IPS DF 6.9 (cell line): ENCODE results near the gene SAPCD1.

Experiments used
- DNase-seq: peaks from one replicate; pipeline ENCODE4 v3.0.0-alpha.2; 2013; ENCODE audit warnings: low read depth, low spot score
- H3K27ac ChIP-seq: one replicate; pipeline ENCODE4 v1.5.1; 2013; ENCODE audit warnings: low read length, control low read depth
- H3K27me3 ChIP-seq: 2 replicates; pipeline ENCODE4 v1.6.1; 2013; ENCODE audit warnings: mild to moderate bottlenecking, low read length; ENCODE audit not compliant: control insufficient read depth, insufficient read depth
- H3K36me3 ChIP-seq: 2 replicates; pipeline ENCODE4 v1.6.1; 2013; ENCODE audit warnings: low read length; ENCODE audit not compliant: control insufficient read depth, insufficient read depth
- H3K4me1 ChIP-seq: 2 replicates; pipeline ENCODE4 v1.6.1; 2013; ENCODE audit warnings: low read length; ENCODE audit not compliant: control insufficient read depth, insufficient read depth
- H3K4me3 ChIP-seq: 2 replicates; pipeline ENCODE4 v1.5.1; 2013; ENCODE audit warnings: mild to moderate bottlenecking, low read length
- H3K9me3 ChIP-seq: 2 replicates; pipeline ENCODE4 v1.6.1; 2013; ENCODE audit warnings: low read length, inconsistent platforms; ENCODE audit not compliant: control insufficient read depth, insufficient read depth
- WGBS: extraction: QIAGEN DNeasy Blood & Tissue Kit; methylation state at CpG from one replicate; pipeline ENCODE4 v1.1.7; 2013; ENCODE audit warnings: mixed read lengths, missing lambda C conversion rate; ENCODE audit not compliant: insufficient read length, insufficient coverage; 5-methylcytosine and 5-hydroxymethylcytosine counted together

The SAPCD1 gene

DNA sequence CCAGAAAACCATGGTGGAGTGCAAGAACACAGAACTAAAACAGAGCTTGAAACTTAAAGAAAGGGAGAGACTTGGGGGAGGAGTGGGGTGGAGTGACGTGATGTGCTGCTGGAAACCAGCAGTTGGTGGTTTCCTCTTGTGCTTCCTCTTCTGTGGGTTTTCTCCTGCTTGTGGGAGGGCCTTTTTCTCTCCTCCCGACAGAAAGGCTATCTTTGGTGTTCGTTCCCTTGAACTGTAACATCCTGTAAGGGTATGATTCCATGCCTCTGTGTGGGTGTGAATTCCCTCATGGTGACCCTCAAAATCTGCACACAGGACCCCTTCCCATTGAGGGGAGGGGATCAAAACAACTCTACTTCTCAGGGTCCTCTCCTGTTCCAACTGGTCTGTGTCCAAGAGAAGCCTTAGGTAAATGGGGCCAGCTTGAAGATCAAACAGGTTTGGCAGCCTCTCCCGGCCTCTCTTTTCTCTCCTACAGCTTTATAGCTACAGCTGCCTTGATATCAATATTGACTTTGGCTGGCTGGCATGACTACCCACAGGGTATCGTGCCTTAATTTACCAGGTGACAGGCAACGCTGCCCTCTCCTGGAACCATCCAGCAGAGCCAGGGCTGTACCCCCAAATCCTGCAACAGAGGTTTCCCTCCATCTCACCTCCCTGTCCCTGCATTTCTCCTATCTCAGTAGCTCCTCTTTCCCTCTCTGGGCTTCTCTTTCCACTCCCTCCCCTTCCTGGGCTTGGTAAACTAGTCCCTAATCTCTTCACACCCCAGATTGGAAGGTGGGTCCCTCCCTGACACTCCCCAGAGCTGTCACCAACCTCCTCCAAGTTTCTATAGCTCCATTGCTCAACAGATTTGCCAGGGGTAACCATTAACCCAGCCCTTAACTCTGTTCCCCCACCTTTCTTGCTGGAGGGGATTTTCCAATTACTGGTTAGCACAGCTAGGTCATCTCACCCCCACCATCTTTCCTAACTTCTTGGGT, 24.2 kb upstream of the SAPCD1 start:
- no peaks in the 10 kb centered on the region for H3K9me3 ChIP-seq
- no peak overlapping the region for H3K27ac ChIP-seq
- peaks cover 8% of the 10 kb centered on the region; the same call in 1 of the 2 replicates for H3K36me3 ChIP-seq
- peaks cover 15% of the 10 kb centered on the region for H3K4me1 ChIP-seq
- WGBS, result no CpG with 5 or more reads among the region's 6 CpGs
- no peak overlapping the region for H3K4me3 ChIP-seq
- H3K27me3 ChIP-seq, result no peaks in the 10 kb centered on the region
- no peak for DNase-seq

DNA sequence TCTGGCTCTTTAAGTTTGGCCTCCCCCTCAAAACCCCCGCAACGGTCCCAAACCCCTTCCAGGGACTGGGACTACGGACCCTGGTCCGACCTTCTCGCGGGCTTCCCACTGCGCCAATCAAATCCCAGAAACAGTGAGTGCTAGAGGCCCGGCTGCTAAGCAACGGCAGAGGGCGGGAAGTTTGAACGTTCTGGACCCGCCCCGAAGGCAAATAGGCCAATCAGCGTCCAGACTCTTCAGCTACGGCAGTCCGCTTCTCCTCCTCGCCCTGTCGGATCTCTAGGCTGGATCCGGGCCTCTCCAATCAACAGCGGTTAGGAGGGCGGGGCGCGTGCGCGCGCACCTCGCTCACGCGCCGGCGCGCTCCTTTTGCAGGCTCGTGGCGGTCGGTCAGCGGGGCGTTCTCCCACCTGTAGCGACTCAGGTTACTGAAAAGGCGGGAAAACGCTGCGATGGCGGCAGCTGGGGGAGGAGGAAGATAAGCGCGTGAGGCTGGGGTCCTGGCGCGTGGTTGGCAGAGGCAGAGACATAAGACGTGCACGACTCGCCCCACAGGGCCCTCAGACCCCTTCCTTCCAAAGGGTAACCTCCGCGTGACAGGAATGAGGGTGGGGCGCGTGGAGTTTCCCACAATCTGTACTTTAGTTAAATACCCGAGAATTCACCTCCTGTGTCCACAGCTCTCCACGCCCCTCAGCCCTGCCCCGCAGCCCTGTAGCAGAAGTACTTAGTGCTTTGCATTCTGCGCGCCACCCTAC, 22.6 kb upstream of the SAPCD1 start, which contains the start of gene MSH5:
TSS of gene MSH5 (plus strand) at position 367 of the 758 bp plus-strand sequence. CDS start 462 bp downstream, outside the sequence.
- peak; percentile 98 for DNase-seq
- peaks cover 12% of the 10 kb centered on the region; the same call in 1 of the 2 replicates for H3K4me1 ChIP-seq
- no CpG with 5 or more reads among the region's 58 CpGs for WGBS
- H3K9me3 ChIP-seq, result no peaks in the 10 kb centered on the region
- no peaks in the 10 kb centered on the region for H3K27me3 ChIP-seq
- peak within 1 kb of the TSS; percentile 35; the same call in 1 of the 2 replicates for H3K4me3 ChIP-seq
- no peak within 1 kb of the TSS for H3K27ac ChIP-seq
- no peaks in the 10 kb centered on the region for H3K36me3 ChIP-seq

DNA sequence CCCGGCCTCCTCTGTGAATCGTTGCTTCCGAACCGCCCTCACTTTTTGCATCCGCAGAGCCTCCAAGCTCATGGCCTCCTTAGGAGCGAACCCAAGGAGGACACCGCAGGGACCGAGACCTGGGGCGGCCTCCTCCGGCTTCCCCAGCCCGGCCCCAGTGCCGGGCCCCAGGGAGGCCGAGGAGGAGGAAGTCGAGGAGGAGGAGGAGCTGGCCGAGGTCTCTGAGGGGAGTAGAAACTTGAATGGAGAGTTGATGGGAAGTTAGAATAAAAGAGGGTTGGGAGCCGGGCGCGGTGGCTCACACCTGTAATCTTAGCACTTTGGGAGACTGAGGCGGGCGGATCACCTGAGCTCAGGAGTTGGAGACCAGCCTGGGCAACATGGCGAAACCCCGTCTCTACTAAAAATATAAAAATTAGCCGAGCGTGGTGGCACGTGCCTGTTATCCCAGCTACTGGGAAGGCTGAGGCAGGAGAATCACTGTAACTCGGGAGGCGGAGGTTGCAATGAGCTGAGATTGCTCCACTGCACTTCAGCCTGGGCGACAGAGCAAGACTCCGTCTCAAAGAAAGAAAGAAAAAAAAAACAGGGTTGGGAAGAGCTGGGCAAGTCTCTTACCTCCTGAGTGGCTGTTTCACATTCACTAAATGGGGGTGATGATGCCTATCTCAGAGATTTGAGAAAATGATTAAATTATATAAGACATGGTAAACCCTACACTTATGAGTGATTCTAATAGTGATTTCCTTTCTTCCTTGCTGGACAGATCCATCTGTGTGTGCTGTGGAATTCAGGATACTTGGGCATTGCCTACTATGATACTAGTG, 21.8 kb upstream of the SAPCD1 start:
- H3K4me1 ChIP-seq, result peaks cover 12% of the 10 kb centered on the region; the same call in 1 of the 2 replicates
- H3K27ac ChIP-seq, result no peak overlapping the region
- WGBS, result no CpG with 5 or more reads among the region's 29 CpGs
- no peaks in the 10 kb centered on the region for H3K36me3 ChIP-seq
- no peaks in the 10 kb centered on the region for H3K9me3 ChIP-seq
- no peaks in the 10 kb centered on the region for H3K27me3 ChIP-seq
- peak overlapping the region; percentile 35; the same call in 1 of the 2 replicates for H3K4me3 ChIP-seq
- DNase-seq, result no peak

DNA sequence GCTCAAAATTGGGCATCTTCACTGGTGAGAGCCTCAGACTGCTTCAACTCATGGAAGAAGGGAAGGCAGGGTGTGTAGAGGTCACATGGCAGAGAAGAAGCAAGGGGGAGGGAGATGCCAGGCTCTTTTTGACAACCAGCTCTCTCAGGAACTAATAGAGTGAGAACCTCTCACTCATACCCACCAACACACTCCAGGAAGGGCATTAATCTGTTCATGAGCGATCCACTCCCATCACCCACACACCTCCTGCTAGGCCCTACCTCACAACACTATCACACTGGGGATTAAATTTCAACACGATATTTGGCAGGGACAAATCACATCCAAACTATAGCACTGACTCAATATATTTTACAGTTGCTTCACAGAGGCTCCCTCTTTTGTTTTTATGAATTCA, 20.6 kb upstream of the SAPCD1 start:
- WGBS, result no CpG with 5 or more reads among the region's 2 CpGs
- Histone ChIP-seq H3K4me3 (no peak overlapping the region), H3K36me3 (no peaks in the 10 kb centered on the region), H3K9me3 (no peaks in the 10 kb centered on the region), H3K27me3 (no peaks in the 10 kb centered on the region), H3K4me1 (peaks cover 11% of the 10 kb centered on the region; the same call in 1 of the 2 replicates), H3K27ac (no peak overlapping the region)
- no peak for DNase-seq

DNA sequence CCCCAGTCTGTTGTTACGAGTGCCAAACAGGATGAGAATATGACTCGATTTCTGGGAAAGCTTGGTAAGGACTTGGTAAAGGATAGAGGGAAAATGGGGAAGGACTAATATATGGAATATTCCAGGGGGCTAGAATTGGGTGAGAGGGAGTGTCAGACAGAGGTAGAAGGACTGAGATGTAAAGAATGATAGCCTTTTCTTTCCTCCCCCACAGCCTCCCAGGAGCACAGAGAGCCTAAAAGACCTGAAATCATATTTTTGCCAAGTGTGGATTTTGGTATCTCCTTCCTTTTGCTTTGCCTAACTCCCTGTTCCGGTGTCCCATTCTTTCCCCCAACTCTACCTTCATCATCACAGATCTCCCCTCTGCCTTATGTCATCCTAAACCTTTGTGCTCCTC, 19.6 kb upstream of the SAPCD1 start:
- H3K27ac ChIP-seq, result no peak overlapping the region
- no peak for DNase-seq
- no peak overlapping the region for H3K4me3 ChIP-seq
- peaks cover 7% of the 10 kb centered on the region for H3K36me3 ChIP-seq
- no peaks in the 10 kb centered on the region for H3K9me3 ChIP-seq
- WGBS, result no CpG with 5 or more reads among the region's 3 CpGs
- H3K4me1 ChIP-seq, result peaks cover 9% of the 10 kb centered on the region; the same call in 1 of the 2 replicates
- no peaks in the 10 kb centered on the region for H3K27me3 ChIP-seq

DNA sequence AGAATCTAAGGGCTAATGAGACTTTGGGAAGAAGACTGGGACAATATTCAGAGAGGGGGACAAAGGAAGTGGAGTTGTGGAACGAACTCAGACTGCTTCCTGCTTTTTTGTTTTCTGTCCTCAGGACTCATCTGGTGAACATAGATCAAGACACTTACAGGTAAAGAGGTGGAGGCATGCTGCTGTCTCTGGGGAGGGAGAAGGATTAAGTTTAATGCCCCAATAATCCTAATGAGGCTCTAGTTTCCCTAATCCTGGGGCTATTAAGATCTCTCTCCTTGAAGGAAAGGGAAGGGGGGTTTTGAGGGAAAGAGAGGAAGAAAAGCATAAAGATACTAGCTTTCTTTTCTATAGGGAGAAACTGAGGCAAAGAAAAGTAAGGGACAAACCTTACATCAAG, 18.0 kb upstream of the SAPCD1 start:
- no CpG with 5 or more reads among the region's 1 CpG for WGBS
- Histone ChIP-seq H3K4me3 (no peak overlapping the region), H3K9me3 (no peaks in the 10 kb centered on the region), H3K36me3 (peaks cover 7% of the 10 kb centered on the region), H3K4me1 (no peaks in the 10 kb centered on the region), H3K27ac (no peak overlapping the region), H3K27me3 (no peaks in the 10 kb centered on the region)
- DNase-seq, result no peak

DNA sequence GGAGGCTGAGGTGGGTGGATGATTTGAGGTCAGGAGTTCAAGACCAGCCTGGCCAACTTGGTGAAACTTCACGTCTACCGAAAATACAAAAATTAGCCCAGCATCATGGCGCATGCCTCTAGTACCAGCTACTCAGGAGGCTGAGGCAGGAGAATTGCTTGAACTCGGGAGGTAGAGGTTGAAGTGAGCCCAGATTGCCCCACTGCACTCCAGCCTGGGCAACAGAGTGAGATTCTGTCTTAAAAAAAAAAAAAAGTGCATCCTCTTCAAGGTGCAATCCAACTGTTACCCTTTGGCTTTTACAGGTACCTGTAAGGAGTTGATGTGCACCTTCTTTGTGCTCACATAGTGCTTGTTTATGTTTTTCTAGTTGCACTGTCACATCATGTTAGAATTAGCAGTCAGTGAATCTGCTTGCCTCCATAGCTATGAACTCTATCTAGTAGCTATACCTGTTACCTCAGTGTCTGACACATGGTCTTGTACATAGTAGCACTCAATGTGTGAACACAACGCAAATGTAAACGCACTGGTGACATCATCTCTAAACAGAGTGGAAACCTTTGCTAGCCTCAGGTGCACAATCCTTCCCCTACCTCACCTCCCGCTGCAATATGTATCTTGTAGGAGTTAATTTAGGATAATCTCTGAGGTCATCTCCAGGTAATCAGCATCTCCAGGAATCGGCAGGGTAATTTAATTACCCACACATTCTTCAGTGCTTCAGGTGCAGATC, 13.0 kb upstream of the SAPCD1 start:
- H3K9me3 ChIP-seq, result no peaks in the 10 kb centered on the region
- WGBS, result no CpG with 5 or more reads among the region's 8 CpGs
- H3K4me3 ChIP-seq, result no peak overlapping the region
- peaks cover 9% of the 10 kb centered on the region for H3K36me3 ChIP-seq
- no peak overlapping the region for H3K27ac ChIP-seq
- H3K4me1 ChIP-seq, result no peaks in the 10 kb centered on the region
- no peak for DNase-seq
- H3K27me3 ChIP-seq, result no peaks in the 10 kb centered on the region

DNA sequence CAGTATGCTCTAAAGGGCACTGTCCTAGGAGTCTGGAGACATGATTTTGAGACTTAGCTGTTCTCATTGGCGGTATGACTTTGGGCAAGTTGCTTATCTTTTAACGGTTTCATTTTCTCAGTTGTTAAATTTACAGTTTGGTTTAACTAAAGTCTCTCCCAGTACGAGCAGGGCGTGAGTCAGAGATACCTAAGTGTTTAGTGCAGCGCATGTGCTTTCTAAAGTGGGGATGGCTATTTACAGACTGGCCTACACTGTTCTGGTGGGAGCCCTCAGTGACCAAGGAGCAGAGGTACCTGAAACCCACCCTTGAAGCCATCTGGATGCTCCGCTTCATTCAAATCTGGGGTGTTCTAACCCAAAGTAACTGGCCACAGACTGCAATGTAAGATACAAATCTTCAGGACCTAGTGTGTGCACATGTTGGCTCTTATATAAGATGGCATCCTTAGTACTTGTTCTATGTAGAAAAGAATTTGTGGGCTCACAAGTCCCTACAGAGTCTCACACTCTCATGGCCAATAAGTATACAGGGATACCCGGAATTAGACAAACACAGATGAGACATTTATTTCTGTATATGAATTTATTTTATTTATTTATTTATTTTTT, 11.9 kb upstream of the SAPCD1 start:
- peaks cover 9% of the 10 kb centered on the region for H3K36me3 ChIP-seq
- H3K9me3 ChIP-seq, result no peaks in the 10 kb centered on the region
- no CpG with 5 or more reads among the region's 7 CpGs for WGBS
- no peaks in the 10 kb centered on the region for H3K27me3 ChIP-seq
- H3K4me1 ChIP-seq, result no peaks in the 10 kb centered on the region
- DNase-seq, result no peak
- H3K27ac ChIP-seq, result no peak overlapping the region
- no peak overlapping the region for H3K4me3 ChIP-seq

DNA sequence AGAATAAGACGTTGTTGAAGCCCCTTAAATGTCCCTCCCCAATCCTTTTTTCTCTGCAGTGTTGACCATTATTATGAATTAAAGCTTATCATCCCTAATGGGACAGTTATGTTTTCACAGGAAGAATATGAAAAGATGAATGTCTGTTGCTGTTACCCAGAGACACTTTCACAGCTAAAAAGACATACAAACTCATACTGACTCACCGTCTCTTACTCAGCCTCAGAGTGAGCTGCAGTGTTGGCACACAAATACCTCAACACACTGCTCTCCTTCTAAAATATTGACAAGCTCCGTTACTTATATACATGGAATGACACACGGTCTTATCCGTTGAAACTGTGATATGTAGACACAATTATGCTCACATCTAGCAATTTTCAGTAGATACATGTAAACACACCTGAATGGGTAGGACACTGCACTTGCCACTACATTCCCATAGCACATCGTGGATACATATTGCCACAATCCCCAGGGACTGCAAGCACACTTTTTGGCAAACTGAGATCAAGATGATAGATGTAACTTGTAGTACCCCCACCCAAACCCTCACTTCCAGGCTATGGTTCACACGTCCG, 9.6 kb upstream of the SAPCD1 start:
- Histone ChIP-seq H3K27ac (no peak overlapping the region), H3K4me1 (no peaks in the 10 kb centered on the region), H3K36me3 (peaks cover 3% of the 10 kb centered on the region; the same call in 1 of the 2 replicates), H3K9me3 (no peaks in the 10 kb centered on the region), H3K4me3 (no peak overlapping the region), H3K27me3 (no peaks in the 10 kb centered on the region)
- no peak for DNase-seq
- WGBS, result no CpG with 5 or more reads among the region's 8 CpGs
